DMS53 treated with DMSO at 0.1 percent for 48 hours (cell line): Measurements from ENCODE around the gene MEFV.
"Not testable (repeated sequence)": the region's sequence is repeated elsewhere in the genome, so short reads cannot be mapped to it uniquely, and the experiment has no call there.

ENCODE experiments used
- DNase-seq: peaks from one replicate; lab custom pipeline; 2025; ENCODE audit not compliant: unreplicated experiment; lab: John Stamatoyannopoulos, UW

Gene MEFV

GRCh38 chr16:3256146-3256865 is at the start of gene MEFV:
Gene MEFV (minus strand): TSS chr16:3256633. CDS start chr16:3256587, 46 bp downstream.
- no peak for DNase-seq

DNA sequence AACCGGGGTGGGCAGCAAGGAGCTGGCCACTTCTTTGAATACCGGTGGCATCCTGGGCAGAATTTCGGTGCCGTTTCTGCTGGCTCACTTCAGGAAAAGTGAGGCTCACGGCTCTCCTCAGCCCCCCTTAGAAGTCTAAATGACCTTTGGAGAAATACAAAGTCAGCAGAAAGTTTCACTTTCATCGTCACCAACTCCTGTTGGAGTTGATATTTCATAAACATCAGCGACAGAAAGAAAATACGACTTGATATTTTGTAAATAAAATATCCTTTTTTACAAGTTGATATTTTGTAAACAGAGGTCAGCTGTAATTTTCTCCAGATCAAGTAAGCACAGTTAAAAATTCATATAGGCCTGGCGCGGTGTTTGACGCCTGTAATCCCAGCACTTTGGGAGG is 49.6 kb upstream of the MEFV start:
- DNase-seq: no peak

GRCh38 chr16:3305109-3306068 is 49.0 kb upstream of the MEFV start, which contains the start of the genes TIGD7 and ZNF75A:
Gene TIGD7 (minus strand): TSS chr16:3305430. CDS start chr16:3300614, 4,816 bp downstream.
Gene ZNF75A (plus strand): TSS chr16:3305497. CDS start chr16:3308429, 2,932 bp downstream.
- peak; percentile 48 for DNase-seq

DNA sequence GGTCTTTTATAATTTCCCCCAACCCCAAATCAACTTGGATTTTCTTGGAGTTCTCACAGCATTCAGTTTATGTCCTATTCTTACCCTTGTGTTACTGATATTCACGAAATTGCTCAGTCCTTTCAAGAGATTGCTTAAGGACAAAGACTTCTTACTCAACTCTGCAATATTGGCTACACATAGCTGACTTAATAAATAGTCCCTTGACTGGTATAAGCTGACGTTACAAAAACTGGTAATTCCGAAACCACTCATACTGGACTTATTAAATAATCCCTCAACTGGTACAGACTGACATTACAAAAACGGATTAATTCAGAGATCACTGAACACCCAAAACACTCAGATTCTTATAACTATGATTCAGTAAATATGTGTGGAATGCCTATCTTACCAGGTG is 47.9 kb upstream of the MEFV start:
- no peak for DNase-seq

- DNase-seq: no peak
Observed at GRCh38 chr16:3295783-3296182, 39.4 kb upstream of the MEFV start.

GRCh38 chr16:3295209-3295608 is 38.8 kb upstream of the MEFV start:
- DNase-seq: no peak

GRCh38 chr16:3292604-3293003 is 36.2 kb upstream of the MEFV start:
- DNase-seq: no peak

- DNase-seq: no peak
Observed at GRCh38 chr16:3289998-3290673, 33.7 kb upstream of the MEFV start.

GRCh38 chr16:3285131-3285530 is 28.7 kb upstream of the MEFV start:
- DNase-seq: no peak

- no peak for DNase-seq
Observed at GRCh38 chr16:3283543-3284447, 27.4 kb upstream of the MEFV start.

- DNase-seq: peak; percentile 91
Observed at GRCh38 chr16:3282730-3283542, 26.5 kb upstream of the MEFV start, which contains the start of gene ZNF263. Gene ZNF263 (plus strand): TSS chr16:3283491. CDS start chr16:3283819, 328 bp downstream.

- peak; percentile 62 for DNase-seq
Observed at GRCh38 chr16:3282103-3282729, 25.8 kb upstream of the MEFV start.

GRCh38 chr16:3281222-3281820 is 24.9 kb upstream of the MEFV start:
- no peak for DNase-seq

DNA sequence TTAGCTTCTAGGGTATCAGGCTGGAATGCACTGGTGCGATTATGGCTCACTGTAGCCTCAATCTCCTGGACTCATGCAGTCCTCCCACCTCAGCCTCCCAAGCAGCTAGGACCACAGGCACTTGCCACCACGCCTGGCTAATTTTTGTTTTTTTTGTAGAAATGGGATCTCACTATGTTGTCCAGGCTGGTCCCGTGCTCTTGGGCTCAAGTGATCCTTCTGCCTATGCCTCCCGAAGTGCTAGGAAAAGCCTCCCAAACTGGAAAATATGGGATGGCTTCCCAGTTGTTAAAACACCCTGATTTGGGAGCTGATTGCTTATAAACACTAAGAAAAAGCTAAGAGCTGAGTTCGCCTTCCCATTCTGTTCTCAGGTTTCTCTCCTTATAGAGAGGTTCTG is 20.2 kb upstream of the MEFV start:
- no peak for DNase-seq

DNA sequence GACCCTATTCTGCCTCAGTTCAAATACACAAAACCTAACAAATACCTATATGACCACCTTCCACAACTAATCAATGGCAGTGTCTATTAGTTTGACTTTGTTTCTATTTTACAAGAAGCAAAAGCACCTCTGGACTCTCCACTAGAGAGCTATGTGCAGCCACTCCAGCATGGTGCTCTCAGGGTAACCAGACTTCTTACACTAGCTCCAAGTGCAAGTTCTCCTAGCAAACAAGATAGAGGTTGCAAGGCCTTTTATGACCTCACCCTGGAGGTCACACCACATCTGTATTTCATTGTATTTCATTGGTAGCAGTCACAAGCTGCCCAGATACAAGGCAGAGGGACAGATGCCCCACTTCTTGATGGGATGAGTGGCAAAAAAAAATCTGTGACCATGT is 18.5 kb upstream of the MEFV start:
- DNase-seq: no peak

GRCh38 chr16:3274490-3274889 is 18.1 kb upstream of the MEFV start:
- DNase-seq: no peak

DNA sequence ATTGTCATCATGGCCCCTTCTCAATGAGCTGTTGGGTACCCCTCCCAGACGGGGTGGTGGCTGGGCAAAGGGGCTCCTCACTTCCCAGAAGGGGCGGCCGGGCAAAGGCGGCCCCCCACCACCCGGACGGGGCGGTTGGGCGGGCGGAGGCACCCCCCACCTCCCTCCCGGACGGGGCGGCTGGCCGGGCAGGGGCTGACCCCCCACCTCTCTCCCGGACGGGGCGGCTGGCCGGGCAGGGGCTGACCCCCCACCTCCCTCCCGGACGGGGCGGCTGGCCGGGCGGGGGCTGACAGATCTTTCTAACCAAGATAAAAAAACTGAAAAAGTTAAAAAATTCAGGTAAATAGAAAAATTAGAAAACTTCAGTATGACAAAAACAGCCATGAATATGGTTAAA is 14.8 kb upstream of the MEFV start:
- DNase-seq: not testable (repeated sequence)

GRCh38 chr16:3270718-3271117 is 14.3 kb upstream of the MEFV start:
- DNase-seq: not testable (repeated sequence)
